Measurements from ENCODE around the gene RETSAT. TPM values are rescaled to one million over a fixed set of nuclear protein-coding genes. Genes with fewer than 3 reads are reported as not detected.

Gene RETSAT
- total and polyA plus RNA-seq, 2 of the 4 experiments (the other 2 are of a cell fraction): 25.6 to 32.3 TPM

- H3K9ac ChIP-seq (ENCODE audit: low read depth, low read length): no peak overlapping the region
- in situ Hi-C loops (cut with MboI; ENCODE audit: low sequenced_read_pairs): no loop called here
- H3K4me2 ChIP-seq (ENCODE audit: low read depth, low read length): no peak overlapping the region
- no peak overlapping the region for H4K91ac ChIP-seq (ENCODE audit: insufficient read depth, low read depth, low read length)
- H2BK5ac ChIP-seq (ENCODE audit: low read depth, low read length, poor library complexity, severe bottlenecking): no peak overlapping the region
- H2AFZ ChIP-seq (replicated peaks; ENCODE audit: low read length, poor library complexity): no peak overlapping the region
- ChIA-PET CTCF (no interaction called here), POLR2A (ENCODE audit: unreplicated experiment) (no interaction called here)
- no peak overlapping the region for H2AK5ac ChIP-seq (ENCODE audit: low read depth, low read length)
- peaks cover 7% of the 10 kb centered on the region; the same call in 1 of the 2 replicates for H3K9me1 ChIP-seq (ENCODE audit: insufficient read depth, low read length)
- H3K56ac ChIP-seq (ENCODE audit: extremely low read depth, insufficient read depth, low read length): no peak overlapping the region
- intact Hi-C loops (cut with micrococcal nuclease): no loop called here
- ATAC-seq (ENCODE audit: low read depth) (no peak), DNase-seq (no peak)
- dilution Hi-C loops (cut with HindIII; ENCODE audit: low sequenced_read_pairs, unreplicated experiment): no loop called here
- no peaks in the 10 kb centered on the region; the same call in 1 of the 2 replicates for H4K20me1 ChIP-seq (ENCODE audit: insufficient read depth, low read length)
- H3K27me3 ChIP-seq (ENCODE audit: control insufficient read depth, insufficient read depth, low read length): no peaks in the 10 kb centered on the region
- H4K8ac ChIP-seq (ENCODE audit: low read depth in 2 of 2, low read length in 2 of 2): no peak overlapping the region
- H3K4me1 ChIP-seq (ENCODE audit: control insufficient read depth, insufficient read depth, low read length): peaks cover 4% of the 10 kb centered on the region
- TF ChIP-seq CEBPB (IDR thresholded peaks at IDR 0.05; ENCODE audit: low read depth, low read length): no peak
- TF ChIP-seq NFE2L2 (IDR thresholded peaks at IDR 0.05; ENCODE audit: low read depth, low read length): no peak
- TF ChIP-seq RCOR1 (IDR thresholded peaks at IDR 0.05; ENCODE audit: insufficient replicate concordance, low read length): no peak
- no peak for TF ChIP-seq CTCF (conservative IDR thresholded peaks at IDR 0.05; ENCODE audit: low read depth, low read length)
- TF ChIP-seq MXI1 (IDR thresholded peaks at IDR 0.05; ENCODE audit: borderline replicate concordance, low read depth, low read length): no peak
- TF ChIP-seq FOS (IDR thresholded peaks at IDR 0.05; ENCODE audit: low read depth, low read length): no peak
- TF ChIP-seq, protein P1, sequence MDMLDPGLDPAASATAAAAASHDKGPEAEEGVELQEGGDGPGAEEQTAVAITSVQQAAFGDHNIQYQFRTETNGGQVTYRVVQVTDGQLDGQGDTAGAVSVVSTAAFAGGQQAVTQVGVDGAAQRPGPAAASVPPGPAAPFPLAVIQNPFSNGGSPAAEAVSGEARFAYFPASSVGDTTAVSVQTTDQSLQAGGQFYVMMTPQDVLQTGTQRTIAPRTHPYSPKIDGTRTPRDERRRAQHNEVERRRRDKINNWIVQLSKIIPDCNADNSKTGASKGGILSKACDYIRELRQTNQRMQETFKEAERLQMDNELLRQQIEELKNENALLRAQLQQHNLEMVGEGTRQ (IDR thresholded peaks at IDR 0.05; ENCODE audit: low read depth, low read length): no peak
- no peak for TF ChIP-seq POLR2A (IDR thresholded peaks at IDR 0.05; ENCODE audit: low read depth, low read length)
- H2BK120ac ChIP-seq (ENCODE audit: low read depth, low read length): no peak overlapping the region
- no peak overlapping the region for H2BK20ac ChIP-seq (ENCODE audit: low read depth, low read length)
- no peaks in the 10 kb centered on the region for H3K79me1 ChIP-seq (ENCODE audit: low read depth in 1 of 2, low read length in 2 of 2)
- no peaks in the 10 kb centered on the region for H3K9me3 ChIP-seq (ENCODE audit: control insufficient read depth, insufficient read depth, low read length)
- H3K36me3 ChIP-seq (ENCODE audit: control insufficient read depth, insufficient read depth, low read length): peaks cover 17% of the 10 kb centered on the region
- no peak overlapping the region for H4K5ac ChIP-seq (ENCODE audit: low read depth, low read length)
- no TSS peak for BruUV-seq (replicated peaks)
- H3K23ac ChIP-seq (ENCODE audit: low read depth, low read length): no peak overlapping the region
- no peak overlapping the region for H3K4me3 ChIP-seq (ENCODE audit: insufficient read depth, low read depth, low read length)
- WGBS, 2 experiments (ENCODE audit: extremely low coverage in 2 of 2, insufficient read length in 1 of 2): 69% methylated on average over 3 of the region's 4 CpGs; no CpG with 5 or more reads in 1 of the 2 experiments
- H2AK9ac ChIP-seq (replicated peaks; ENCODE audit: low read depth, low read length, poor library complexity): no peak overlapping the region
- H3K4ac ChIP-seq (ENCODE audit: low read depth, low read length): no peak overlapping the region
- H2BK15ac ChIP-seq (ENCODE audit: low read depth, low read length): no peak overlapping the region
- no peak overlapping the region for H3K14ac ChIP-seq (replicated peaks; ENCODE audit: low read depth, low read length)
- H3K18ac ChIP-seq (ENCODE audit: low read depth, low read length): no peak overlapping the region
- H3K27ac ChIP-seq (ENCODE audit: insufficient read depth, low read length): no peak overlapping the region
Measured at GRCh38 chr2:85397925-85398331, 43.6 kb upstream of the RETSAT start.

All from IMR-90 (cell line).